CD4-positive, alpha-beta T cell (primary cell): ENCODE data around the gene EVPL. TPM values are rescaled to one million over a fixed set of nuclear protein-coding genes. Genes with fewer than 3 reads are reported as not detected.

Experiments
- ATAC-seq: fragments of 200-7000 bp; cut with Tn5 transposase; one replicate; pipeline ENCODE4 v1.10.0; 2022; ENCODE audit warnings: mild to moderate bottlenecking; ENCODE audit not compliant: poor library complexity
- CTCF ChIA-PET: fragments of 350-600 bp; sonication (Branson Sonifier 250); formaldehyde crosslinking; loops from one replicate; lab custom pipeline; 2021; ENCODE audit warnings: antibody characterized with exemption, inconsistent platforms; lab: Charles Lee
- POLR2A ChIA-PET: fragments of 350-600 bp; sonication (Branson Sonifier 250); formaldehyde crosslinking; loops from one replicate; lab custom pipeline; 2021; ENCODE audit warnings: antibody characterized with exemption, inconsistent platforms; lab: Charles Lee
- DNase-seq, 14 experiments: peaks; one replicate each; pipeline ENCODE4 v3.0.0-alpha.2; 2013 to 2020; ENCODE audit warnings: mixed read lengths in 2 of 14
- H3K27ac ChIP-seq, 2 donors: one replicate each; pipeline versions ENCODE4 v1.5.1 to v1.7.0; 2013; ENCODE audit warnings: low read length in 2 of 2, low read depth in 1 of 2, mild to moderate bottlenecking in 1 of 2
- H3K27me3 ChIP-seq, 2 experiments: 1 replicate in 1 of 2; 2 replicates in 1 of 2; pipeline versions ENCODE4 v1.6.1 to v1.7.0; 2013; ENCODE audit warnings: low read length in 2 of 2, control low read depth in 1 of 2, mild to moderate bottlenecking in 1 of 2, moderate library complexity in 1 of 2; ENCODE audit not compliant: insufficient read depth in 2 of 2, control insufficient read depth in 1 of 2
- H3K36me3 ChIP-seq: one replicate; pipeline ENCODE4 v1.6.1; 2013; ENCODE audit warnings: low read length, control low read depth; ENCODE audit not compliant: insufficient read depth
- H3K4me1 ChIP-seq: one replicate; pipeline ENCODE4 v1.6.1; 2013; ENCODE audit warnings: low read length, control low read depth; ENCODE audit not compliant: insufficient read depth
- H3K4me3 ChIP-seq: one replicate; pipeline ENCODE4 v1.5.1; 2013; ENCODE audit warnings: mild to moderate bottlenecking, low read length, moderate library complexity
- H3K9me3 ChIP-seq, 2 experiments: 1 replicate in 1 of 2; 2 replicates in 1 of 2; pipeline versions ENCODE4 v1.6.1 to v1.7.0; 2013; ENCODE audit warnings: low read length in 2 of 2, mild to moderate bottlenecking in 2 of 2, control low read depth in 1 of 2, moderate library complexity in 1 of 2; ENCODE audit not compliant: control insufficient read depth in 1 of 2, insufficient read depth in 1 of 2
- H3K27ac Mint-ChIP-seq: one replicate; pipeline ENCODE4 v1.8.0; 2020; ENCODE audit warnings: mixed read lengths
- H3K27me3 Mint-ChIP-seq: one replicate; pipeline ENCODE4 v1.8.0; 2021; ENCODE audit warnings: mixed read lengths
- H3K36me3 Mint-ChIP-seq: one replicate; pipeline ENCODE4 v1.8.0; 2021; ENCODE audit warnings: low read depth, mixed read lengths
- H3K4me1 Mint-ChIP-seq: one replicate; pipeline ENCODE4 v1.8.0; 2021; ENCODE audit warnings: low read depth, mixed read lengths
- H3K4me3 Mint-ChIP-seq: one replicate; pipeline ENCODE4 v1.8.0; 2020; ENCODE audit warnings: mild to moderate bottlenecking, mixed read lengths
- H3K9me3 Mint-ChIP-seq: one replicate; pipeline ENCODE4 v1.8.0; 2020; ENCODE audit warnings: mixed read lengths
- CTCF ChIP-seq: fragments of 200-600 bp; IDR thresholded peaks from one replicate; pipeline ENCODE4 v1.8.0; 2022; ENCODE audit warnings: antibody characterized with exemption, mild to moderate bottlenecking
- intact Hi-C, 2 experiments: fragments of 100-400 bp; cut with DNase I in 1 of 2; cut with micrococcal nuclease in 1 of 2; formaldehyde crosslinking; loops; one replicate each; pipeline versions ENCODE4 v1.15.1 to v1.9.0; 2023 to 2025; cut with DNase I, micrococcal nuclease
- total RNA-seq, 174 experiments: library from RNA in 2 of 174; stranded (reverse) in 2 of 174; gene quantifications; one replicate each; pipeline ENCODE4 v1.2.3 and lab custom pipeline; 2021 to 2026

EVPL gene
- total RNA-seq, 2 experiments from 2014 or later = 0.14 to 0.38 TPM

GRCh38 chr17:76074390-76075363 is 47.6 kb upstream of the EVPL start, which contains the start of gene GALR2:
Gene GALR2, plus strand, starts transcription at chr17:76074781. Its CDS starts 103 bp downstream, at chr17:76074884.
- peaks cover 72% of the 10 kb centered on the region for H3K4me1 ChIP-seq
- Mint-ChIP-seq H3K9me3 (no peaks in the 10 kb centered on the region), H3K27ac (peak within 1 kb of the TSS; percentile 56), H3K27me3 (peaks cover 40% of the 10 kb centered on the region), H3K4me3 (peak within 1 kb of the TSS; percentile 77), H3K4me1 (peaks cover 67% of the 10 kb centered on the region), H3K36me3 (peaks cover 18% of the 10 kb centered on the region)
- peaks cover 0 to 20% of the 10 kb centered on the region in 2 experiments for H3K9me3 ChIP-seq
- ChIA-PET CTCF (no interaction called here), POLR2A (interaction anchor here (1.1 kb wide), 1 partner anchor 46 kb away, joined by 4 read pairs; no protein-coding TSS in a partner anchor)
- peak in 2 of 14 experiments; percentile 24 to 32 for DNase-seq
- intact Hi-C loops = no loop called here
- H3K27ac ChIP-seq = no peak within 1 kb of the TSS
- TF ChIP-seq CTCF = no peak
- peaks cover 33 to 35% of the 10 kb centered on the region in 2 experiments for H3K27me3 ChIP-seq
- H3K4me3 ChIP-seq = no peak within 1 kb of the TSS
- ATAC-seq = no peak
- H3K36me3 ChIP-seq = peaks cover 6% of the 10 kb centered on the region

- peaks cover 49% of the 10 kb centered on the region for H3K4me1 Mint-ChIP-seq
- H3K36me3 Mint-ChIP-seq = peaks cover 35% of the 10 kb centered on the region
- Histone ChIP-seq H3K4me1 (peaks cover 64% of the 10 kb centered on the region), H3K36me3 (peaks cover 20% of the 10 kb centered on the region), H3K27me3 (peaks cover 29 to 32% of the 10 kb centered on the region in 2 experiments), H3K9me3 (peaks cover 0 to 20% of the 10 kb centered on the region in 2 experiments), H3K27ac (peak within 1 kb of the TSS; percentile 70 to 82), H3K4me3 (peak within 1 kb of the TSS; percentile 99)
- intact Hi-C loops = loop anchor here in 1 of 2 experiments (1.0 kb wide), 1 partner anchor 281 kb away; the partner anchor contains the start of gene PRPSAP1
- peak within 1 kb of the TSS; percentile 95 for H3K4me3 Mint-ChIP-seq
- DNase-seq (peak; percentile 66 to 92 (median 82)), ATAC-seq (peak; percentile 79)
- H3K27me3 Mint-ChIP-seq = peaks cover 35% of the 10 kb centered on the region
- H3K27ac Mint-ChIP-seq = peak within 1 kb of the TSS; percentile 91
- no peak for TF ChIP-seq CTCF
- POLR2A ChIA-PET = interaction anchor here (0.8 to 1.8 kb wide), 4 partner anchors 9 to 196 kb away, joined by 3 to 10 read pairs (median 3); partner anchors contain the start of gene UBALD2
- CTCF ChIA-PET = interaction anchor here (1.2 to 1.4 kb wide), 2 partner anchors 49 to 58 kb away, joined by 3 read pairs; no protein-coding TSS in a partner anchor
- H3K9me3 Mint-ChIP-seq = no peaks in the 10 kb centered on the region
Measured at GRCh38 chr17:76072148-76072858, 45.2 kb upstream of the EVPL start, which contains the start of gene SRP68. Gene SRP68, minus strand, starts transcription at chr17:76072517. Its CDS starts 26 bp downstream, at chr17:76072491.
